Fibroblast of lung (primary cell): ENCODE data around the gene ADAMTS16. TPM values are rescaled to one million over a fixed set of nuclear protein-coding genes. Genes with fewer than 3 reads are reported as not detected.

Experiments used
- DNase-seq, 2 donors: peaks; one replicate each; pipeline versions ENCODE4 v3.0.0 to v3.0.0-alpha.2; 2010; ENCODE audit warnings: low read depth in 2 of 2
- H2AFZ ChIP-seq: 2 replicates; pipeline ENCODE4 v1.5.1; 2012; ENCODE audit warnings: low read length, control low read depth, inconsistent platforms
- H3K27ac ChIP-seq: 2 replicates; pipeline ENCODE4 v1.5.1; 2011; ENCODE audit warnings: low read length, control low read depth; ENCODE audit not compliant: insufficient read depth
- H3K27me3 ChIP-seq: 2 replicates; pipeline ENCODE4 v1.5.1; 2011; ENCODE audit warnings: mild to moderate bottlenecking, low read length; ENCODE audit not compliant: control insufficient read depth, insufficient read depth
- H3K36me3 ChIP-seq: 2 replicates; pipeline ENCODE4 v1.5.1; 2011; ENCODE audit warnings: low read length; ENCODE audit not compliant: control insufficient read depth, insufficient read depth
- H3K4me1 ChIP-seq: 2 replicates; pipeline ENCODE4 v1.5.1; 2011; ENCODE audit warnings: low read length; ENCODE audit not compliant: control insufficient read depth, insufficient read depth; ENCODE audit errors: extremely low read depth
- H3K4me2 ChIP-seq: 2 replicates; pipeline ENCODE4 v1.5.1; 2011; ENCODE audit warnings: low read length, control low read depth; ENCODE audit not compliant: insufficient read depth; ENCODE audit errors: extremely low read depth
- H3K4me3 ChIP-seq, 4 experiments: fragments of 200-600 bp in 1 of 4; sonication (generic) in 1 of 4; replicated peaks in 1 of 4; 2 replicates each; pipeline ENCODE4 v1.5.1; 2011 to 2016; ENCODE audit warnings: low read length in 4 of 4, low read depth in 3 of 4, mild to moderate bottlenecking in 3 of 4, control low read depth in 2 of 4, inconsistent platforms in 1 of 4, mixed read lengths in 1 of 4; ENCODE audit not compliant: insufficient read depth in 1 of 4; ENCODE audit errors: control extremely low read depth in 1 of 4
- H3K79me2 ChIP-seq: 2 replicates; pipeline ENCODE4 v1.5.1; 2012; ENCODE audit warnings: mild to moderate bottlenecking, low read length, inconsistent platforms; ENCODE audit not compliant: control insufficient read depth, insufficient read depth
- H3K9ac ChIP-seq: 2 replicates; pipeline ENCODE4 v1.5.1; 2011; ENCODE audit warnings: mild to moderate bottlenecking, low read length, control low read depth; ENCODE audit not compliant: insufficient read depth
- H3K9me3 ChIP-seq: 2 replicates; pipeline ENCODE4 v1.5.1; 2012; ENCODE audit warnings: low read depth, low read length; ENCODE audit not compliant: control insufficient read depth, insufficient read depth
- H4K20me1 ChIP-seq: 2 replicates; pipeline ENCODE4 v1.5.1; 2011; ENCODE audit warnings: low read length; ENCODE audit not compliant: control insufficient read depth, insufficient read depth; ENCODE audit errors: extremely low read depth
- EZH2 ChIP-seq: IDR thresholded peaks from 2 replicates; pipeline ENCODE4 v1.5.1; 2012; ENCODE audit warnings: low read length, control low read depth, mild to moderate bottlenecking; ENCODE audit errors: missing control alignments
- polyA plus RNA-seq, 2 donors: library from polyadenylated mRNA; depleted of rRNA in 1 of 2; stranded (reverse) in 1 of 2; unstranded in 1 of 2; fragments of >200 nt; gene quantifications; 2 replicates each; pipeline ENCODE4 v1.2.1, GENCODE V29; 2011 to 2012; ENCODE audit warnings: missing spikeins in 1 of 2
- total RNA-seq: library from RNA; depleted of rRNA; stranded (reverse); fragments of >200 nt; gene quantifications from 2 replicates; pipeline ENCODE4 v1.2.1, GENCODE V29; 2014
- TF ChIP-seq, protein P1 (sequence below), 2 donors: IDR thresholded peaks in 1 of 2; conservative IDR thresholded peaks in 1 of 2; 1 replicate in 1 of 2; 2 replicates in 1 of 2; pipeline ENCODE4 v1.5.1; 2011 to 2012; ENCODE audit warnings: low read length in 2 of 2, control low read depth in 1 of 2, inconsistent platforms in 1 of 2, low read depth in 1 of 2, mild to moderate bottlenecking in 1 of 2

ADAMTS16 gene
- total and polyA plus RNA-seq, 2 donors (not counting 1 experiment from before 2014, with no cell fraction given), result 0.06 to 0.17 TPM

DNA sequence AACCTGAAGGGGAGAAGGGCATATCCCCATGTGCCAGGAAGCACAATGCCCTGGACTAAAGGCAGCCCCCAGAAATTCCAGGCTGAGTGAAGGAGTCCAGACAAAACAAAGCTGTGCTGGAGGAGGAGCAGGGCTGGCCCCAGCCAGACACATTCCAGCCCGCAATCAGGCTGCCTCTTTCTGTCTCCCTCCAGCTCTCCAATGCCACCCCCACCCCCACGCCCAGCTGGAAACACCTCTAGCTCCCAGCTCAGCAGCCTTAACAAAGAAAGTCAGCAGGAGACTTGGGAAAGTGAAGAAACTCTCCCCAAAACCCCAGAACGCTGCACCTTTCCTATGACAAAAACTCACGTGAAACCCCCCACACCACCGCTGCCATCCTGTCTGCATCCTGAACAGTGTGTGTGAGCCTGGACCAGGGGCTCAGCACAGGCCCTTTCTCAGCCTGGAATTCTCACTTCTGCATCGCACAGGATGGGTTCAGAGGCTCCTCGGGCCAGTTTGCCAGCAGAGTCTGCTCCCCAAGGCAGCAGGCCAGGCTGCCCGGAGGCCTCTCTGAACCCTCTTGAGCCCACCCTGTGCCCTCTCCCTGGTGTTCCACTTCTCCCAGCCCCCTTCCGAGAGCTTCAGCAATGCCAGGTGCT, 186.1 kb downstream of the ADAMTS16 start:
- Histone ChIP-seq H2AFZ (no peak overlapping the region), H3K4me3 (no peak overlapping the region), H3K27ac (no peak overlapping the region), H3K27me3 (no peaks in the 10 kb centered on the region), H3K79me2 (no peaks in the 10 kb centered on the region), H3K4me2 (no peak overlapping the region), H3K36me3 (no peaks in the 10 kb centered on the region), H3K4me1 (no peaks in the 10 kb centered on the region), H3K9me3 (no peaks in the 10 kb centered on the region), H3K9ac (no peak overlapping the region), H4K20me1 (no peaks in the 10 kb centered on the region)
- peak in 1 of 2 donors; percentile 76 for DNase-seq
- TF ChIP-seq EZH2, result no peak
- TF ChIP-seq, protein P1, sequence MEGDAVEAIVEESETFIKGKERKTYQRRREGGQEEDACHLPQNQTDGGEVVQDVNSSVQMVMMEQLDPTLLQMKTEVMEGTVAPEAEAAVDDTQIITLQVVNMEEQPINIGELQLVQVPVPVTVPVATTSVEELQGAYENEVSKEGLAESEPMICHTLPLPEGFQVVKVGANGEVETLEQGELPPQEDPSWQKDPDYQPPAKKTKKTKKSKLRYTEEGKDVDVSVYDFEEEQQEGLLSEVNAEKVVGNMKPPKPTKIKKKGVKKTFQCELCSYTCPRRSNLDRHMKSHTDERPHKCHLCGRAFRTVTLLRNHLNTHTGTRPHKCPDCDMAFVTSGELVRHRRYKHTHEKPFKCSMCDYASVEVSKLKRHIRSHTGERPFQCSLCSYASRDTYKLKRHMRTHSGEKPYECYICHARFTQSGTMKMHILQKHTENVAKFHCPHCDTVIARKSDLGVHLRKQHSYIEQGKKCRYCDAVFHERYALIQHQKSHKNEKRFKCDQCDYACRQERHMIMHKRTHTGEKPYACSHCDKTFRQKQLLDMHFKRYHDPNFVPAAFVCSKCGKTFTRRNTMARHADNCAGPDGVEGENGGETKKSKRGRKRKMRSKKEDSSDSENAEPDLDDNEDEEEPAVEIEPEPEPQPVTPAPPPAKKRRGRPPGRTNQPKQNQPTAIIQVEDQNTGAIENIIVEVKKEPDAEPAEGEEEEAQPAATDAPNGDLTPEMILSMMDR (conservative IDR thresholded peaks at IDR 0.05 in 1 of 2, IDR thresholded peaks at IDR 0.05 in 1 of 2; ENCODE audit: low read depth in 1 of 2, low read length in 2 of 2), result no peak

DNA sequence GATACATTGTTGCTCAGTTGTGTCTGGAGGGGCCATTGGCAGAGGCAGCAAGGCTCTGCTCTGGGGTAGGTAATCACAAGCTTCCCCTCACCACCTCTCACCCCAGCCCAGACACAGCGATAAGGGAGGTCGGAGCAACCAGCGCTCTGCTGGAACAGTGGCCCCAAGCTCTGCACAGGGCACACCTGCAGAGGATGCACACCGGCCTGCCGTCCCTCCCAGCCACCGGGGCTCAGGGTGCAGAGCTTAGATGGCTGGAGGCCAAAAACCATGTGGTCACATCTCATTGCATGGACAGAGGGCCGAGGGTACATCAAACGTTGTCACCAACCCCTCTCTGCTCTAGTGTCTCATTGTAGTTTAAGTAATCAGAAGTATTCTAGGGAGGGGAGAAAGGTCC, 187.0 kb downstream of the ADAMTS16 start:
- TF ChIP-seq, protein P1 (conservative IDR thresholded peaks at IDR 0.05 in 1 of 2, IDR thresholded peaks at IDR 0.05 in 1 of 2; ENCODE audit: low read depth in 1 of 2, low read length in 2 of 2), result no peak
- TF ChIP-seq EZH2, result no peak
- Histone ChIP-seq H3K27ac (no peak overlapping the region), H3K4me1 (no peaks in the 10 kb centered on the region), H3K4me2 (no peak overlapping the region), H3K36me3 (no peaks in the 10 kb centered on the region), H3K79me2 (no peaks in the 10 kb centered on the region), H2AFZ (no peak overlapping the region), H3K9ac (no peak overlapping the region), H4K20me1 (no peaks in the 10 kb centered on the region), H3K27me3 (no peaks in the 10 kb centered on the region), H3K9me3 (no peaks in the 10 kb centered on the region), H3K4me3 (no peak overlapping the region)
- DNase-seq, result no peak

DNA sequence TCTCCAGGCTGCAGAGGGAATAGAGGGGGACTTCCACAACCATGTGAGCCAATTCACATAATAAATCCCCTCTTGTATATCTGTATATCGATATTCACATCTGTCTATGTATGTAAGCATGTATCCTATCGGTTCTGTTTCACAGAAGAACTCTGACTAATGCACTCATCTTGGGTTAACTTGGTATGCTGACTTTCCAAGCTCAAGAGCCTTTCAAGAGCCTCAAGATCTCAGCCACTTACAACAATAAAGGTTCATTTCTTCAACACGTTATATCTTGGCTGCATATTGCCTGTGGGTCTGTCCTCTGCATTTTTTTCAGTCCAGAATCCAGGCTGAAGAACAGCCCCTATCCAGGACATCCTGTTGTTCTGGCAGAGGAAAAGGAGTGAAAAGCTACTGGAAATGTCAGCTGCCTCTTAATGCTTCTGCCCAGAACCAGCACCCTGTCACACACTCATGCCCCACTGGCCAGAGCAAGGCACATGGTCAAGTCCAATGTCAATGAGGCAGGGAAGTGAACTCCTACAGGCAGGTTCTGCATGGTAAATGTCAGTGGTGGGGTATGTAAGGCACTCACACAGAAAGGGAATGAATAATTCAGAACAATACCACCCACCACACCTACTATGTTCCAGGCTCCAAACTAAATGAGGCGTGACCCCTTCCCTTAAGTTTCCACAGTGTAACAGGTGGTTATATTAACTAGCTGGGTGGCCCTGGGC, 190.8 kb downstream of the ADAMTS16 start:
- no peak overlapping the region for H3K4me2 ChIP-seq
- H3K4me3 ChIP-seq, result no peak overlapping the region
- no peaks in the 10 kb centered on the region for H4K20me1 ChIP-seq
- no peaks in the 10 kb centered on the region for H3K79me2 ChIP-seq
- H3K36me3 ChIP-seq, result no peaks in the 10 kb centered on the region
- no peak overlapping the region for H3K27ac ChIP-seq
- no peaks in the 10 kb centered on the region for H3K27me3 ChIP-seq
- DNase-seq, result peak in 1 of 2 donors; percentile 44
- H3K9ac ChIP-seq, result no peak overlapping the region
- TF ChIP-seq EZH2, result no peak
- TF ChIP-seq, protein P1 (conservative IDR thresholded peaks at IDR 0.05 in 1 of 2, IDR thresholded peaks at IDR 0.05 in 1 of 2; ENCODE audit: low read depth in 1 of 2, low read length in 2 of 2), result no peak
- no peaks in the 10 kb centered on the region for H3K4me1 ChIP-seq
- H3K9me3 ChIP-seq, result no peaks in the 10 kb centered on the region
- no peak overlapping the region for H2AFZ ChIP-seq
